Activated T-cell treated with anti-CD3 and anti-CD28 coated beads for 4 hours (primary cell): ENCODE results near the gene SETD5.

Source experiments
- DNase-seq: peaks from one replicate; pipeline ENCODE4 v3.0.0-alpha.2; 2020

Gene SETD5

GRCh38 chr3:9409981-9410854 is 12.8 kb downstream of the SETD5 start:
- no peak for DNase-seq

DNA sequence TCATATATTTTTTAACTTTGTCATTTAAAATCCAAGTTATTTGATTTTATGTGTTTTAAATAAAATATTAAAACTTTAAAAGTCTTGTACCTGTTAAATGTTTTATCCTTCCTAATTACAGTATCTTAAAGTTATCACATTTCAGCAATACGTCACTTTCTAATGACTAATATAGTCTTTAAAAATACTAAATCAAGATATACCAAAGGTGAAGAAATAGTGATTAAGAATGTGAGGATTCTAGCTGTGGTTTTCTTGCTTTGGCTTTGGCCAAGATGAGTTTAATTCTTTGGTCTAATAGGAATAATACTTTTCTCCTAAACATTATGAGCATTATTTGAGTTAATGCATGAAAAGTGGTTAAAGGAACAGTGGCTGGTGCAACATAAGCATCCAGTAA is 13.9 kb downstream of the SETD5 start:
- no peak for DNase-seq

DNA sequence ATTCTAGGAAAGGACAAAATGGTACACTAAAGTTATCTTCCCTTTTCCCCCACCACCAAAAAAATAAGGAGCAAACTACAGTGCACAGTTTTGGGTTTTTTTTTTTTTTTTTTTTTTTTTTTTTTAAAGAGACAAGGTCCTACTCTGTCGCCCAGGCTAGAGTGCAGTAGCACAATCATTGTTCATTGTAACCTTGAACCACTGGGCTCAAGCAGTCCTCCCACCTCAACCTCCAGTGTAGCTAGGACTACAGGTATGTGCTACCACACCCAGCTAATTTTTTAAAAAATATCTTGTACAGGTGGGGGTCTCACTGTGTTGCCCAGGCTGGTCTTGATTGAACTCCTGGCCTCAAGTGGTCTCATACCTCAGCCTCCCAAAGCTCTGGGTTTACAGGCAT is 14.9 kb downstream of the SETD5 start:
- DNase-seq, result no peak

GRCh38 chr3:9414826-9415225 is 17.4 kb downstream of the SETD5 start:
- no peak for DNase-seq

DNA sequence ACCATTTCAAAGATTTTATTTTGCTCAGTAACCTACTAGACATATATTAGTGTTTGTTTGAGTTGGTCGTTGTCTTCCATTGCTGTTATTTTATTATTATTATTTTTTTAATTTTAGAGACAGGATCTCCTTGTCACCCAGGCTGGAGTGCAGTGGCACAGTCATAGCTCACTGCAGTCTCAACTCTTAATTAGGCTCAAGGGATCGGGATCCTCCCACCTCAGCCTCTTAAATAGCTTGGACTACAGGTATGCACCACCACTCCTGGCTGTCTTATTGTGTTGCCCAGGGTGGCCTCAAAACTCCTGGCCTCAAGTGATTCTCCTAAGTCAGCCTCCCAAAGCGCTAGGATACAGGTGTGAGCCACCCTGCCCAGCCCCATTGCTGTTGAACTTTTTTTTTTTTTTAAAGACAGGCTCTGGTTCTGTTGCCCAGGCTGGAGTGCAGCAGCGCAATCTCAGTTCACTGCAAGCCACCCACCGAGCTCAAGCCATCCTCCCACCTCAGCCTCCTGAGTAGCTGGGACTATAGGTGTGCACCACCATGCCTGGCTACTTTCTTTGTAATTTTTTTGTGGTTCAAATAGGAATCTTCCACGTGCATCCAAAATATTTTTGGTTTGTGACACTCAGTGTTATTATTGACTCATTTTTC is 18.2 kb downstream of the SETD5 start:
- DNase-seq, result no peak

GRCh38 chr3:9416139-9416780 is 18.8 kb downstream of the SETD5 start:
- DNase-seq, result no peak

GRCh38 chr3:9420850-9421549 is 23.6 kb downstream of the SETD5 start:
- no peak for DNase-seq

DNA sequence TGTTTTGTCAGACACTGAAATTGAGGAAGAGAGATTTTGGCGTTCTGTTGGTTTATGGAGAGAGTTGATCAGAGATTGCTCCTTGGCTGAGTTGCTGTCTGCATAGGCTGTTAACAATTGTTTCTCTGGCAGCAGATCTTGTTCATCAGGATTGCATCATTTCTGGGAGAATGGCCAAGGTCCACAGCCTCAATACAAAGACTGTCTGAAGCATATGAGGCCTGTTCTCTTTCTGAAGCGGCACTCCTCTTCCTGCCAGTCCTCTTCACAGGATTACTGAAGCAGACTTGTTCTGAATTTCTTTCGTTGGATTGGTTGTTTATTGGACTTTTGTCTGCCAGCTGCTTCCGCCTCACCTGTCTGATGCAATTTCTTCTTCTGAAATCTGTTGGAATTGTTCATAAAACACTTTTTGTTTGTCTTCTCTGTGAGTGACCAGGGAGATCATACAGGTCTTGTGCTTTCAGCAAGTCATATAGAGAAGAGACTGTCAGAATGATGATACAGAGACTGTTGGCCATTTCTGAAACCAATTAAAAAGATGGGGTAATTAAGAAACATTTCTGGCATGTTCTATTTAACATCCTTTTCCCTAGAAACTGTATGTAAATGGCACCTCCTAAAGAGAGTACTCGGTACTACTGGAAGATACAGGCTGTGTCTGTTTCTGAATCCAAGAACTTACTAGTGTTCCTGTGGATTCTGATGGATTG is 25.5 kb downstream of the SETD5 start:
- no peak for DNase-seq

- DNase-seq, result no peak
Measured at GRCh38 chr3:9428411-9428810, 31.0 kb downstream of the SETD5 start.

- no peak for DNase-seq
Measured at GRCh38 chr3:9430733-9431132, 33.3 kb downstream of the SETD5 start.

DNA sequence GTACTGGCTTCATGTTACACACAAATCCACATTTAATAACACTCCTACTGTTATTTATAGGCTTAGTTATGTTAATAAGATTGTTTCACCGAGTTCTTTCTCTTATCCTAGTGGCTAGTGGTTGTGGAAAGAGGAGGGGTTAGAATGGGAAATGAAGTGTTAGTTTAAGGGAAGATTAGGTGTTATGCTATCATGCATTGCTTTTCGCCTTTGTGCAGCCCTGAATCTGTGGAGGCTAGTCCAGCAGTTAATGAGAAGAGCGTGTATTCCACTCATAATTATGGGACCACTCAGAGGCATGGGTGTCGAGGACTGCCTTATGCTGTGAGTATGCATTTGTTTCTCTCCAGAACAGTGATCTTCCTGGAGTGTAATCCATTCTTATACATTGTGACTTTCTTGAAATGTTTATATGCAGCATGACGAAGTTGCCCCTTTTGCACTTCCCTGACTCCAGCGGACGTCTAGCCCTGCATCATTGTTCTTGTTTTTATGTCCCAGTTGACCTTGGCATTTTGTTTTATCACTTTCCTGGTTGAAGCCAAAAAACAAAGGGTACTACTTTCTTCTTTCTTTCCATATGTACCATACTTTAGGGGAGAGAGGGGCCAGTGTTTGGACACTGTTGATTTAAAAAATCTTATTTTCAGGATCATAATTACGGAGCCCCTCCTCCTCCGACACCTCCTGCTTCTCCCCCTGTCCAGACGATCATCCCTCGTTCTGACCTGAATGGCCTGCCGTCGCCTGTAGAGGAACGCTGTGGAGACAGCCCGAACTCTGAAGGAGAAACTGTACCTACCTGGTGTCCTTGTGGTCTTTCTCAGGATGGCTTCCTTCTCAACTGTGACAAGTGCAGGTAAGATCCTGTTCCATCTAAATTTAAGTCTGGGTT is 36.5 kb downstream of the SETD5 start:
- DNase-seq, result no peak

DNA sequence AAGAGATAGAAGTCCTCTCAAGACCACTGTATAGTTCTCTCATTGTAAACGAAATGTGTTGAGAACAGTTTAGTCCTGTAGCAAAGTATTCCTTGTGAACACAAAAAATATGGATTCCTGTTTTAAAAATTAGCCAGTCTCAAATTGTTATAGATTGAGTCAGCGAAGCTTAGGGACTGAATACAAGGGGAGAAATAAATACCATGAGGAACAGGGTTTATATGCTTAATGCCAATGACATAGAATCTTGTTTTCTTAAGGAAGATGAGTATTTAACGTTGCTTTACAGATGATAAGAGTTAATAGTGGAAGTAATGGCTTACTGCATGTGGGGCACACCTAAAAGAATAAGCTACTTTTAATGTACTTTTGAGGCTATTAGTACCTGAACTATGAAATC is 37.9 kb downstream of the SETD5 start:
- DNase-seq, result no peak

DNA sequence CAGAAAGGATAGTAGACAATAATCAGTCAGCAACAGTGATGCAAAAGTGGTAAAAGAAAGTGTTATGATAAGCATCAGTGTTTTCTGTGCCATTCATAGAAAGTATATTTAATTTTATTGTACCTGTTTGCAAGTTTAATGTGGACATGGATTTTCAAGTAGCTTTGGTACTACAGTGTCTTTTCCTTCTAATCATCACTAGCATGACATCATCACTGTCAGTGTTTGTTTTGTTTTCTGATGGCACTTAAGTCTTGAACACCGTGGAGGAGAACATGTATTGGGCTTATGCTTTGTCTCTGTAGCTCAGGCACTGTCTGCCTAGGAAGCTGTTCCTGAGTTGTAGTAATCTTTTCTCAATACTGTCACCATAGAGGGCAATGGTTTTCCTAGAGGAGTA is 41.9 kb downstream of the SETD5 start:
- no peak for DNase-seq

DNA sequence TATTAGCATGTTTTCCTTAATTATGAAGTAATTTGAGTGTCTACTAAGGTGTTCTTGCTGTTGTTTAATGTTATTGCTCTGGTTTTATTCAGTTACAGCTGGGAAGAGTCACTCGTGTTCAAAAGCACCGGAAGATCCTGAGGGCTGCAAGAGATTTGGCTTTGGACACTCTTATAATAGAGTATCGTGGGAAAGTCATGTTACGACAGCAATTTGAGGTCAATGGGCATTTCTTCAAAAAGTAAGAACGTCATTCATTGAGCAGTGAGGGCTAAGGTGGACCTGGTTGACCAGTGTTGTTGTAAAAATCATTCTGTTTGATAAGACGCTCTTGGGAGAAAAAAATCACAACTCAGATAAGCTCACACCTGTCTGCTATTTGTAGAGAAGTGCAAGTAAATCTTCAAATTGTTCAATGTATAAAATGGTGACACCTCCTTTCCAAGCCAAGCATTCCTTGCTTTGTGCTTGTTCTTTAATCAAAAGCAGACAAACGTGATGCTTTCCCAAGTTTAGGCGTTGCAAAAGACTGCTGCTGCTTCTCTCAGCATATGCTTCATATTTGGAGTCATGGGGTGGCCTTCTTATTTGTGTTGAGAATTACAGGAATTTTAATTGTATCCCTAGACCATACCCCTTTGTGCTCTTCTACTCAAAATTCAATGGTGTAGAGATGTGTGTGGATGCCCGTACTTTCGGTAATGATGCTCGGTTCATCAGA is 44.2 kb downstream of the SETD5 start:
- DNase-seq, result no peak

GRCh38 chr3:9448071-9448470 is 50.7 kb downstream of the SETD5 start:
- DNase-seq, result no peak

DNA sequence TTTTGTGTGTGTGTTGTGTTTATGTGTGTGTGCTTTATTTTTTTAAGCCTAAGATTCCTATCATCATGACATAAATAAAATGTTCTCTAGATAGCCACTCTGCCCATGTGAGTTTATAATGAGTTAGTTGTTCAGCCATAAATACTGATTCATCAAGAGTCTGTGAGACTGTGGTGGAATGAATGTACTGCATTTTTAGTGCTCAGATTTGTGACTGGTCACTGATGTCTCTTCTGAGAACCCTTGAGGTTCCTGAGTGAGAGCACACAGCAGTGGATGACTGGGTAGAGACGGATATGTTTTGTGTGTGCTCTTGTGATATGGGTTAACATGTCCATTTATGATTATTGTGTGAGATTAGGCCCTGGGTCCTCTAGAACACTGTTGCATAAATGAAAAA is 51.2 kb downstream of the SETD5 start:
- no peak for DNase-seq

DNA sequence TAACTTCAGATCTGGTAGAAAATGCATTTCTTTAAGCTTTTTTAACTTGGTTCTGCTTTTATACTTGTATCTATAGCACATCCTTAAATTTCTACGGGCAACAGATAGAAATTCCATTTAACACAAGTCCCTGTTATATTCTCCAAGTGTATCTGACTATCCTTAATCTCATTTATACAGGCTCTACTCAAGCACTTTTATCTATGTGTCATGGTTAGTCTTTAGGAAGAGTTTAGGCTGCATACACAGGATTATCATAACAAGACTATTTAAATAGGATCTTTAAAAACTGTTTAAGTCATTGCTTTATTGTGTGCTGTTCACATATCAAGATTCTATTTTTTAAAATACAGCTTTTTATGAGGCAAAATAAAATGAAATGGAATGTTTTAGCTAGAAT is 52.7 kb downstream of the SETD5 start:
- no peak for DNase-seq

GRCh38 chr3:9450991-9451390 is 53.6 kb downstream of the SETD5 start:
- no peak for DNase-seq

- DNase-seq, result no peak
Measured at GRCh38 chr3:9452417-9452816, 55.0 kb downstream of the SETD5 start.

DNA sequence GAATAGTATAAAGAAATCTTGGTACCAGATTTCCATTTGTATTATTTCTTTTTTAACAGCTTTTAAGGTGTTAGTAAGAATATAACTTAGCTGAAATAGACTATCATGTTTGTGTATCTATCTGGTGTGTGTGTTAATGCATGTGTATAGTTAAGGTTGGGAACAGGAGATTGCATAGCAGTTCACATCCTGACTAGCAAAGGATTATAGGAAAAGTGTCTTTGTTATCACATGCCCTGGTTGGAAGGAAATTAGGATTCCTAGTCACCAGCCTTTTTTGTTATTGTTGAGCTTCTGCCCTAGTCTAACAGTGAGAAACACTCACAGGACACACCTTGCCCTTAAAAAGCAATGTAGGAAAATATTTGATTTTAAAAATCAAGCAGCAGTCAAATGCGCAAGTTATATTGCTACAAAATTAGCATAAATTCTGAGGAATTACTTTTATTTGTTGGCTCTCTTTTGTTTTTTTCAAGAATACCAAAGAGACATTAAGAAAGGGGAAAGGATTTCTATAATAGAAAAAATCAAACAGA is 58.2 kb downstream of the SETD5 start:
- no peak for DNase-seq

GRCh38 chr3:9467451-9467850 is 70.0 kb downstream of the SETD5 start:
- DNase-seq, result no peak
